Neural cell (in vitro differentiated cells): ENCODE measurements around the gene ZKSCAN1.

ENCODE experiments used
- EZH2 ChIP-seq: fragments of 200-600, 300-800 bp; shearing (Covaris generic), sonication (generic); IDR thresholded peaks from 2 replicates; pipeline ENCODE4 v1.6.1; 2014; ENCODE audit warnings: antibody characterized with exemption, low read length, borderline replicate concordance, mild to moderate bottlenecking; ENCODE audit not compliant: insufficient read depth, poor library complexity, severe bottlenecking
- MXI1 ChIP-seq: fragments of 450-650 bp; conservative IDR thresholded peaks from 2 replicates; pipeline ENCODE4 v1.6.1; 2014; ENCODE audit warnings: antibody characterized with exemption, mild to moderate bottlenecking; ENCODE audit not compliant: poor library complexity, severe bottlenecking
- POLR2AphosphoS5 ChIP-seq: IDR thresholded peaks from 2 replicates; pipeline ENCODE4 v1.6.1; 2012
- RAD21 ChIP-seq: fragments of 450-650 bp; conservative IDR thresholded peaks from 2 replicates; pipeline ENCODE4 v1.6.1; 2014; ENCODE audit warnings: antibody characterized with exemption, mild to moderate bottlenecking, moderate library complexity
- REST ChIP-seq: IDR thresholded peaks from 2 replicates; pipeline ENCODE4 v1.6.1; 2012; ENCODE audit warnings: borderline replicate concordance
- SMC3 ChIP-seq: fragments of 450-650 bp; conservative IDR thresholded peaks from 2 replicates; pipeline ENCODE4 v1.6.1; 2014; ENCODE audit warnings: antibody characterized with exemption, mild to moderate bottlenecking, moderate library complexity; ENCODE audit not compliant: poor library complexity
- TF ChIP-seq, protein P1 (sequence below): fragments of 450-650 bp; IDR thresholded peaks from 2 replicates; pipeline ENCODE4 v1.5.1; 2014; ENCODE audit warnings: antibody characterized with exemption, mild to moderate bottlenecking, moderate library complexity; ENCODE audit not compliant: poor library complexity, severe bottlenecking

DNA sequence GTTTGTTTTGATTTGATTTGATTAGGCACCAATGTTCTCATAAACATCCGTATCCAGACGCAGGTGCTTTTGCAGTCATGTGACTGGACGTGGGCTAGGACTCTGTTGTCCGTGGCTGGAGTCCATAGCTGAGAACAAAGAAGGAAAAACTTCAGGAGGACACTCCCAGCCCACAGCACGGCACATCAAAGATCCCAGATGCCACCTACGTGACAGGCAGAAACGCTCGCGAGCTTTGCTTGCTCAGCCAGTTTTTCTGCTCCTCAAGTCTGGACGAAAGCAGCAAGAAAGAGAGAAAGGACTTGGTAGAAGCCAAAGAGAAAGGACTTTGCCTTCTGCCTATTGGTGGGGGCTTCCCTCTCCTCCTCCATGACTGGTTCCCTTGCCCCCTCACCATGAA is 6.9 kb upstream of the ZKSCAN1 start:
- TF ChIP-seq EZH2 (no peak), POLR2AphosphoS5 (no peak), RAD21 (no peak), REST (no peak), MXI1 (no peak), SMC3 (no peak)
- TF ChIP-seq, protein P1, sequence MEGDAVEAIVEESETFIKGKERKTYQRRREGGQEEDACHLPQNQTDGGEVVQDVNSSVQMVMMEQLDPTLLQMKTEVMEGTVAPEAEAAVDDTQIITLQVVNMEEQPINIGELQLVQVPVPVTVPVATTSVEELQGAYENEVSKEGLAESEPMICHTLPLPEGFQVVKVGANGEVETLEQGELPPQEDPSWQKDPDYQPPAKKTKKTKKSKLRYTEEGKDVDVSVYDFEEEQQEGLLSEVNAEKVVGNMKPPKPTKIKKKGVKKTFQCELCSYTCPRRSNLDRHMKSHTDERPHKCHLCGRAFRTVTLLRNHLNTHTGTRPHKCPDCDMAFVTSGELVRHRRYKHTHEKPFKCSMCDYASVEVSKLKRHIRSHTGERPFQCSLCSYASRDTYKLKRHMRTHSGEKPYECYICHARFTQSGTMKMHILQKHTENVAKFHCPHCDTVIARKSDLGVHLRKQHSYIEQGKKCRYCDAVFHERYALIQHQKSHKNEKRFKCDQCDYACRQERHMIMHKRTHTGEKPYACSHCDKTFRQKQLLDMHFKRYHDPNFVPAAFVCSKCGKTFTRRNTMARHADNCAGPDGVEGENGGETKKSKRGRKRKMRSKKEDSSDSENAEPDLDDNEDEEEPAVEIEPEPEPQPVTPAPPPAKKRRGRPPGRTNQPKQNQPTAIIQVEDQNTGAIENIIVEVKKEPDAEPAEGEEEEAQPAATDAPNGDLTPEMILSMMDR = no peak
